H1 (cell line): ENCODE data around the gene PPP1R14C. TPM values are rescaled to one million over a fixed set of nuclear protein-coding genes. Genes with fewer than 3 reads are reported as not detected.

Experiments
- CTCF ChIA-PET: fragments of 300-600 bp; sonication (Branson Sonifier 250); formaldehyde crosslinking; loops from one replicate; lab custom pipeline; 2021; ENCODE audit not compliant: partially characterized antibody; lab: Charles Lee
- POLR2A ChIA-PET: fragments of 300-600 bp; sonication (Branson Sonifier 250); formaldehyde crosslinking; loops from one replicate; lab custom pipeline; 2021; ENCODE audit warnings: inconsistent platforms; ENCODE audit not compliant: partially characterized antibody; lab: Charles Lee
- DNase-seq, 2 experiments: peaks; one replicate each; pipeline versions ENCODE4 v3.0.0 to v3.0.0-alpha.2; 2010 to 2022; ENCODE audit warnings: low spot score in 2 of 2, low read depth in 1 of 2, mixed read lengths in 1 of 2
- FAIRE-seq: peaks from 2 replicates; lab custom pipeline; 2011; peaks lifted over from hg19 to GRCh38; lab: Jason Lieb, UNC
- H2AFZ ChIP-seq: 2 replicates; pipeline ENCODE4 v1.8.1; 2012; ENCODE audit warnings: low read length, inconsistent platforms
- H2AK5ac ChIP-seq: 2 replicates; pipeline ENCODE4 v1.6.1; 2013; ENCODE audit warnings: low read depth, low read length
- H2BK120ac ChIP-seq: replicated peaks from 2 replicates; pipeline ENCODE3; 2013; ENCODE audit warnings: low read depth, low read length, inconsistent platforms
- H2BK12ac ChIP-seq: 2 replicates; pipeline ENCODE4 v1.6.1; 2013; ENCODE audit warnings: low read depth, low read length
- H2BK15ac ChIP-seq: 2 replicates; pipeline ENCODE4 v1.6.1; 2013; ENCODE audit warnings: low read length
- H2BK20ac ChIP-seq: 2 replicates; pipeline ENCODE4 v1.6.1; 2013; ENCODE audit warnings: low read length
- H2BK5ac ChIP-seq: 2 replicates; pipeline ENCODE4 v1.6.1; 2013; ENCODE audit warnings: low read depth, low read length
- H3K14ac ChIP-seq: 2 replicates; pipeline ENCODE4 v1.6.1; 2013; ENCODE audit warnings: inconsistent platforms; ENCODE audit not compliant: insufficient read length
- H3K18ac ChIP-seq: 2 replicates; pipeline ENCODE4 v1.6.1; 2013; ENCODE audit warnings: low read length; ENCODE audit errors: extremely low read depth
- H3K23ac ChIP-seq: 2 replicates; pipeline ENCODE4 v1.6.1; 2013; ENCODE audit warnings: inconsistent platforms; ENCODE audit not compliant: insufficient read length
- H3K23me2 ChIP-seq: 2 replicates; pipeline ENCODE4 v1.6.1; 2013; ENCODE audit warnings: low read depth, low read length
- H3K27ac ChIP-seq: 2 replicates; pipeline ENCODE4 v1.6.1; 2011; ENCODE audit warnings: low read depth, low read length, inconsistent platforms
- H3K27me3 ChIP-seq, 4 experiments: replicated peaks in 1 of 4; 1 replicate in 1 of 4; 2 replicates in 3 of 4; pipeline versions ENCODE4 v1.6.1 to v1.8.1; 2011 to 2013; ENCODE audit warnings: low read length in 3 of 4, mild to moderate bottlenecking in 3 of 4, inconsistent platforms in 2 of 4, mixed read lengths in 2 of 4, moderate library complexity in 1 of 4; ENCODE audit not compliant: control insufficient read depth in 3 of 4, insufficient read depth in 3 of 4; ENCODE audit errors: extremely low read depth in 1 of 4
- H3K36me3 ChIP-seq, 4 experiments: 2 replicates each; pipeline versions ENCODE4 v1.6.1 to v1.8.1; 2011 to 2013; ENCODE audit warnings: mild to moderate bottlenecking in 4 of 4, low read length in 3 of 4, moderate library complexity in 2 of 4, control low read depth in 1 of 4, inconsistent platforms in 1 of 4; ENCODE audit not compliant: insufficient read depth in 4 of 4, control insufficient read depth in 2 of 4
- H3K4ac ChIP-seq: replicated peaks from 2 replicates; pipeline ENCODE3; 2013; ENCODE audit warnings: low read length, low read depth, mixed read lengths, inconsistent platforms; ENCODE audit not compliant: insufficient read length
- H3K4me1 ChIP-seq, 4 experiments: replicated peaks in 1 of 4; 1 replicate in 1 of 4; 2 replicates in 3 of 4; pipeline versions ENCODE4 v1.6.1 to v1.8.1; 2011 to 2013; ENCODE audit warnings: low read length in 3 of 4, inconsistent platforms in 2 of 4, mixed read lengths in 1 of 4; ENCODE audit not compliant: insufficient read depth in 4 of 4, control insufficient read depth in 3 of 4
- H3K4me2 ChIP-seq, 2 experiments: 2 replicates each; pipeline versions ENCODE4 v1.6.1 to v1.8.1; 2011 to 2013; ENCODE audit warnings: low read depth in 2 of 2, low read length in 2 of 2, control low read depth in 1 of 2, inconsistent platforms in 1 of 2, mild to moderate bottlenecking in 1 of 2; ENCODE audit not compliant: insufficient read depth in 1 of 2
- H3K4me3 ChIP-seq, 4 experiments: fragments of 200-600, 300-600 bp in 1 of 4; sonication (generic), shearing (Covaris generic), sonication (Bioruptor Twin) in 1 of 4; 2 replicates each; pipeline versions ENCODE4 v1.5.1 to v1.8.1; 2011 to 2016; ENCODE audit warnings: low read length in 4 of 4, low read depth in 3 of 4, control low read depth in 2 of 4, inconsistent platforms in 2 of 4, mild to moderate bottlenecking in 2 of 4, mixed read lengths in 1 of 4, moderate library complexity in 1 of 4; ENCODE audit not compliant: insufficient read depth in 2 of 4; ENCODE audit errors: extremely low read depth in 1 of 4
- H3K56ac ChIP-seq: replicated peaks from 2 replicates; pipeline ENCODE3; 2013; ENCODE audit warnings: low read depth, mild to moderate bottlenecking, mixed read lengths, low read length, inconsistent platforms; ENCODE audit not compliant: insufficient read length
- H3K79me1 ChIP-seq: 2 replicates; pipeline ENCODE4 v1.6.1; 2013; ENCODE audit warnings: low read depth, low read length, control low read depth
- H3K79me2 ChIP-seq, 2 experiments: 2 replicates each; pipeline versions ENCODE4 v1.6.1 to v1.8.1; 2012 to 2013; ENCODE audit warnings: low read length in 2 of 2, mild to moderate bottlenecking in 2 of 2, inconsistent platforms in 1 of 2; ENCODE audit not compliant: insufficient read depth in 2 of 2, control insufficient read depth in 1 of 2
- H3K9ac ChIP-seq, 4 experiments: replicated peaks in 1 of 4; 1 replicate in 1 of 4; 2 replicates in 3 of 4; pipeline versions ENCODE4 v1.6.1 to v1.8.1; 2011 to 2013; ENCODE audit warnings: low read depth in 3 of 4, low read length in 3 of 4, control low read depth in 2 of 4, mild to moderate bottlenecking in 2 of 4, moderate library complexity in 2 of 4, inconsistent platforms in 1 of 4; ENCODE audit errors: extremely low read depth in 1 of 4
- H3K9me3 ChIP-seq, 2 experiments: 2 replicates each; pipeline versions ENCODE4 v1.6.1 to v1.8.1; 2012 to 2013; ENCODE audit warnings: mild to moderate bottlenecking in 2 of 2, moderate library complexity in 2 of 2, control low read depth in 1 of 2, inconsistent platforms in 1 of 2, low read depth in 1 of 2, low read length in 1 of 2, mixed read lengths in 1 of 2; ENCODE audit not compliant: insufficient read depth in 2 of 2
- H4K20me1 ChIP-seq, 2 experiments: replicated peaks in 1 of 2; 2 replicates each; pipeline versions ENCODE3 to v1.8.1; 2011 to 2013; ENCODE audit warnings: inconsistent platforms in 2 of 2, low read length in 2 of 2, mild to moderate bottlenecking in 1 of 2; ENCODE audit not compliant: insufficient read depth in 2 of 2, control insufficient read depth in 1 of 2
- H4K5ac ChIP-seq: 2 replicates; pipeline ENCODE4 v1.6.1; 2013; ENCODE audit warnings: low read length, low read depth, mixed read lengths, inconsistent platforms; ENCODE audit not compliant: insufficient read length
- H4K8ac ChIP-seq: 2 replicates; pipeline ENCODE4 v1.8.0; 2013; ENCODE audit warnings: mild to moderate bottlenecking, moderate library complexity, low read length, inconsistent platforms; ENCODE audit not compliant: insufficient read depth; ENCODE audit errors: extremely low read depth
- H4K91ac ChIP-seq: replicated peaks from 2 replicates; pipeline ENCODE3; 2013; ENCODE audit warnings: low read length, mixed read lengths, inconsistent platforms; ENCODE audit not compliant: insufficient read length
- CBX8 ChIP-seq: fragments of 300-800, 300-1000 bp; sonication (generic); IDR thresholded peaks from 2 replicates; pipeline ENCODE4 v1.7.1; 2016; ENCODE audit warnings: low read depth, low read length, borderline replicate concordance
- CREB1 ChIP-seq: IDR thresholded peaks from 2 replicates; pipeline ENCODE4 v1.6.1; 2012; ENCODE audit warnings: inconsistent platforms
- NANOG ChIP-seq: IDR thresholded peaks from 2 replicates; pipeline ENCODE4 v1.6.1; 2011; ENCODE audit warnings: low read length, low read depth, mild to moderate bottlenecking, inconsistent platforms; ENCODE audit not compliant: insufficient read depth, poor library complexity, severe bottlenecking
- SRF ChIP-seq: IDR thresholded peaks from 2 replicates; pipeline ENCODE4 v1.6.1; 2011; ENCODE audit warnings: mild to moderate bottlenecking, low read depth, low read length, moderate library complexity
- YY1 ChIP-seq: IDR thresholded peaks from 2 replicates; pipeline ENCODE4 v1.6.1; 2011; ENCODE audit warnings: low read depth, mild to moderate bottlenecking, low read length
- ZNF274 ChIP-seq: IDR thresholded peaks from 2 replicates; pipeline ENCODE4 v1.7.0; 2012; ENCODE audit warnings: low read length, borderline replicate concordance; ENCODE audit errors: extremely low read depth
- WGBS, 2 experiments: shearing (Covaris generic) in 1 of 2; methylation state at CpG; one replicate each; pipeline versions ENCODE4 v1.1.6 to v1.1.7; 2013 to 2015; ENCODE audit warnings: low lambda C conversion rate in 2 of 2, mixed read lengths in 2 of 2, inconsistent platforms in 1 of 2, low coverage in 1 of 2, missing lambda C conversion rate in 1 of 2; ENCODE audit not compliant: insufficient replicate concordance in 2 of 2, insufficient coverage in 1 of 2, insufficient read length in 1 of 2; ENCODE audit errors: extremely low coverage in 1 of 2, missing lambda C conversion rate in 1 of 2; 5-methylcytosine and 5-hydroxymethylcytosine counted together
- polyA plus RNA-seq, 7 experiments: library from polyadenylated mRNA; depleted of rRNA in 3 of 7; stranded (reverse) in 5 of 7; unstranded in 2 of 7; fragments of >200 nt in 5 of 7; fragments of 200-250 nt in 2 of 7; gene quantifications; 1 replicate in 5 of 7; 2 replicates in 1 of 7; 4 replicates in 1 of 7; pipeline versions ENCODE4 v1.2.1 to v1.2.3, GENCODE V29; 2011 to 2013; ENCODE audit warnings: missing spikeins in 2 of 7, mixed read lengths in 2 of 7
- total RNA-seq: library from RNA; stranded (reverse); fragmentation: NEBNext Ultra II Directional; extraction: Animal tissue kit (Norgen Biotek cat#: 25700); gene quantifications from 2 replicates; pipeline ENCODE4 v1.2.1, GENCODE V29; 2021
- TF ChIP-seq, protein P1 (sequence below): IDR thresholded peaks from 2 replicates; pipeline ENCODE4 v1.6.1; 2012; ENCODE audit warnings: low read length, inconsistent platforms

PPP1R14C gene
- total and polyA plus RNA-seq, 2 of the 8 experiments (the other 6 are each of a cell fraction or from before 2014, with no cell fraction given) = 0.30 to 0.61 TPM

DNA sequence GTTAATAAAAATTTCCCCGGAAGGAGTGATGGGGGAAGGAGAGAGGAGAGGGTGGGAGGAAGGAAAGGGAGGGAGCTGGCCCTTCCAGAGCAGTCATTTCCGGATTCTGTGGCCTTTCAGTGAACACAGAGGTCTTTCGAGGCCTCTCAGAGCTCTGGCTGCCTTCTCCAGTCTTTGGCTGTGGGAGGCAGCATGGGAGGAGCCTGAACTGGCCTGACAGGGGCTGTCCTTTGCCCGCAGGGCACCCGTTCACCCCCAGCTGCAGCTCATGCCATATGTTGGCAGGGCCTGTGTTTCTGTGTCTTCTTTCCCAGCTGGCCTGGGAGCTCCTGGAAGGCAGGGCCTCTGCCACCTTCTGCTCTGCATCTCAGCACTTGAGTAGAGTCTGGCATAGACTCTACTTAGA, 95.5 kb downstream of the PPP1R14C start:
- H2BK5ac ChIP-seq = no peak overlapping the region
- H2BK12ac ChIP-seq = no peak overlapping the region
- H3K27me3 ChIP-seq = no peaks in the 10 kb centered on the region
- H3K18ac ChIP-seq = no peak overlapping the region
- no peaks in the 10 kb centered on the region for H3K4me1 ChIP-seq
- no peak overlapping the region for H3K9ac ChIP-seq
- H3K14ac ChIP-seq = no peak overlapping the region
- H3K4me2 ChIP-seq = no peak overlapping the region
- no peak overlapping the region for H2AK5ac ChIP-seq
- no peak overlapping the region for H4K91ac ChIP-seq
- H2BK120ac ChIP-seq = no peak overlapping the region
- DNase-seq (no peak), FAIRE-seq (no peak)
- H2BK15ac ChIP-seq = no peak overlapping the region
- H3K23me2 ChIP-seq = no peaks in the 10 kb centered on the region; the same call in 1 of the 2 replicates
- ChIA-PET CTCF (interaction anchor here (0.7 kb wide), 1 partner anchor 38 kb away, joined by 3 read pairs; no protein-coding TSS in a partner anchor), POLR2A (no interaction called here)
- H3K4me3 ChIP-seq = no peak overlapping the region
- H3K79me2 ChIP-seq = no peaks in the 10 kb centered on the region
- no peak overlapping the region for H2AFZ ChIP-seq
- H2BK20ac ChIP-seq = no peak overlapping the region
- no peak overlapping the region for H3K27ac ChIP-seq
- H3K36me3 ChIP-seq = no peaks in the 10 kb centered on the region
- no peak overlapping the region for H4K5ac ChIP-seq
- H4K8ac ChIP-seq = no peak overlapping the region
- no peaks in the 10 kb centered on the region for H4K20me1 ChIP-seq
- no peaks in the 10 kb centered on the region for H3K9me3 ChIP-seq
- H3K4ac ChIP-seq = no peak overlapping the region
- H3K23ac ChIP-seq = no peak overlapping the region
- no peaks in the 10 kb centered on the region for H3K79me1 ChIP-seq
- WGBS, 2 experiments = 86% methylated on average over 5 of the region's 5 CpGs; no CpG with 5 or more reads in 1 of the 2 experiments
- no peak overlapping the region for H3K56ac ChIP-seq
- no peak for TF ChIP-seq SRF
- no peak for TF ChIP-seq CREB1
- TF ChIP-seq, protein P1, sequence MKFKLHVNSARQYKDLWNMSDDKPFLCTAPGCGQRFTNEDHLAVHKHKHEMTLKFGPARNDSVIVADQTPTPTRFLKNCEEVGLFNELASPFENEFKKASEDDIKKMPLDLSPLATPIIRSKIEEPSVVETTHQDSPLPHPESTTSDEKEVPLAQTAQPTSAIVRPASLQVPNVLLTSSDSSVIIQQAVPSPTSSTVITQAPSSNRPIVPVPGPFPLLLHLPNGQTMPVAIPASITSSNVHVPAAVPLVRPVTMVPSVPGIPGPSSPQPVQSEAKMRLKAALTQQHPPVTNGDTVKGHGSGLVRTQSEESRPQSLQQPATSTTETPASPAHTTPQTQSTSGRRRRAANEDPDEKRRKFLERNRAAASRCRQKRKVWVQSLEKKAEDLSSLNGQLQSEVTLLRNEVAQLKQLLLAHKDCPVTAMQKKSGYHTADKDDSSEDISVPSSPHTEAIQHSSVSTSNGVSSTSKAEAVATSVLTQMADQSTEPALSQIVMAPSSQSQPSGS = no peak
- no peak for TF ChIP-seq NANOG
- no peak for TF ChIP-seq YY1
- no peak for TF ChIP-seq ZNF274
- TF ChIP-seq CBX8 = no peak
